Urinary bladder (tissue), 4 donors: ENCODE results near the gene CD8A. TPM values are rescaled to one million over a fixed set of nuclear protein-coding genes. Genes with fewer than 3 reads are reported as not detected.

ENCODE experiments used
- DNase-seq: peaks from one replicate; pipeline ENCODE4 v3.0.0-alpha.2; 2015; ENCODE audit errors: extremely low spot score
- H3K27ac ChIP-seq: one replicate; pipeline ENCODE4 v1.5.1; 2013; ENCODE audit warnings: low read depth, mild to moderate bottlenecking, moderate library complexity
- H3K36me3 ChIP-seq: one replicate; pipeline ENCODE4 v1.6.1; 2013; ENCODE audit warnings: mild to moderate bottlenecking, moderate library complexity; ENCODE audit not compliant: insufficient read depth
- H3K4me1 ChIP-seq: one replicate; pipeline ENCODE4 v1.6.1; 2013; ENCODE audit warnings: mild to moderate bottlenecking, moderate library complexity; ENCODE audit not compliant: insufficient read depth
- H3K4me3 ChIP-seq: one replicate; pipeline ENCODE4 v1.5.1; 2013; ENCODE audit warnings: low read depth, low read length
- WGBS: extraction: QIAGEN DNeasy Blood & Tissue Kit; methylation state at CpG from one replicate; pipeline ENCODE4 v1.1.7; 2013; 5-methylcytosine and 5-hydroxymethylcytosine counted together
- polyA plus RNA-seq: library from polyadenylated mRNA; stranded (reverse); fragments of 200-250 nt; gene quantifications from one replicate; pipeline ENCODE4 v1.2.3, GENCODE V29; 2013
- total RNA-seq: library from RNA; depleted of rRNA; stranded (reverse); fragments of >200 nt; gene quantifications from one replicate; pipeline ENCODE4 v1.2.3, GENCODE V29; 2014
- donor health status: healthy with polysubstance abuse.
- donor health status: healthy.

Gene CD8A
- total and polyA plus RNA-seq, 2 donors = 2.1 TPM; not detected in 1

GRCh38 chr2:86794861-86795260 lies 4.1 kb upstream of the CD8A start:
- H3K36me3 ChIP-seq = no peaks in the 10 kb centered on the region

GRCh38 chr2:86793752-86794151 lies 3.0 kb upstream of the CD8A start:
- 78% methylated on average over 4 of the region's 4 CpGs for WGBS
- no peak for DNase-seq

More at GRCh38 chr2:86794861-86795260, 4.1 kb upstream of the CD8A start:
- no peak for DNase-seq
- no peak overlapping the region for H3K4me3 ChIP-seq
- WGBS = 79% methylated on average over 2 of the region's 2 CpGs
- no peak overlapping the region for H3K27ac ChIP-seq
- no peaks in the 10 kb centered on the region for H3K4me1 ChIP-seq

GRCh38 chr2:86791573-86791972 lies 860 bp upstream of the CD8A start:
- WGBS = 54% methylated on average over 7 of the region's 7 CpGs
- no peak for DNase-seq
- Histone ChIP-seq H3K27ac (no peak overlapping the region), H3K4me3 (peak overlapping the region; percentile 33), H3K36me3 (no peaks in the 10 kb centered on the region), H3K4me1 (no peaks in the 10 kb centered on the region)

More at GRCh38 chr2:86793752-86794151, 3.0 kb upstream of the CD8A start:
- H3K27ac ChIP-seq = no peak overlapping the region
- no peak overlapping the region for H3K4me3 ChIP-seq
- H3K4me1 ChIP-seq = no peaks in the 10 kb centered on the region
- H3K36me3 ChIP-seq = no peaks in the 10 kb centered on the region

GRCh38 chr2:86790134-86790675 lies 508 bp downstream of the CD8A start:
- no peak for DNase-seq
- H3K27ac ChIP-seq = no peak overlapping the region
- H3K4me3 ChIP-seq = peak overlapping the region; percentile 33
- WGBS = 5% methylated on average over 40 of the region's 40 CpGs
- H3K36me3 ChIP-seq = no peaks in the 10 kb centered on the region
- no peaks in the 10 kb centered on the region for H3K4me1 ChIP-seq

- Histone ChIP-seq H3K27ac (no peak overlapping the region), H3K4me1 (no peaks in the 10 kb centered on the region), H3K36me3 (no peaks in the 10 kb centered on the region), H3K4me3 (peak overlapping the region; percentile 33)
- no peak for DNase-seq
- WGBS = 7% methylated on average over 40 of the region's 40 CpGs
Measured at GRCh38 chr2:86789687-86790133, 1.0 kb downstream of the CD8A start.

- WGBS = 7% methylated on average over 64 of the region's 64 CpGs
- no peaks in the 10 kb centered on the region for H3K36me3 ChIP-seq
- no peak overlapping the region for H3K27ac ChIP-seq
- peak overlapping the region; percentile 33 for H3K4me3 ChIP-seq
- no peak for DNase-seq
- H3K4me1 ChIP-seq = no peaks in the 10 kb centered on the region
Measured at GRCh38 chr2:86788881-86789686, 1.6 kb downstream of the CD8A start.

- no peak overlapping the region for H3K27ac ChIP-seq
- 45% methylated on average over 7 of the region's 7 CpGs for WGBS
- H3K4me3 ChIP-seq = no peak overlapping the region
- no peaks in the 10 kb centered on the region for H3K4me1 ChIP-seq
- DNase-seq = no peak
- H3K36me3 ChIP-seq = no peaks in the 10 kb centered on the region
Measured at GRCh38 chr2:86788165-86788564, 2.5 kb downstream of the CD8A start.

GRCh38 chr2:86787736-86788135 lies 3.0 kb downstream of the CD8A start:
- no peaks in the 10 kb centered on the region for H3K4me1 ChIP-seq
- H3K36me3 ChIP-seq = no peaks in the 10 kb centered on the region
- 3% methylated on average over 2 of the region's 2 CpGs for WGBS
- no peak for DNase-seq
- H3K4me3 ChIP-seq = no peak overlapping the region
- no peak overlapping the region for H3K27ac ChIP-seq

GRCh38 chr2:86786001-86786536 lies 4.6 kb downstream of the CD8A start:
- Histone ChIP-seq H3K4me3 (no peak overlapping the region), H3K36me3 (no peaks in the 10 kb centered on the region), H3K27ac (no peak overlapping the region), H3K4me1 (no peaks in the 10 kb centered on the region)
- WGBS = 60% methylated on average over 10 of the region's 10 CpGs
- no peak for DNase-seq

- Histone ChIP-seq H3K36me3 (no peaks in the 10 kb centered on the region), H3K4me3 (no peak overlapping the region), H3K27ac (no peak overlapping the region), H3K4me1 (no peaks in the 10 kb centered on the region)
- 89% methylated on average over 9 of the region's 9 CpGs for WGBS
- no peak for DNase-seq
Measured at GRCh38 chr2:86785456-86785855, 5.3 kb downstream of the CD8A start.

- Histone ChIP-seq H3K4me3 (no peak overlapping the region), H3K36me3 (no peaks in the 10 kb centered on the region), H3K27ac (no peak overlapping the region), H3K4me1 (no peaks in the 10 kb centered on the region)
- WGBS = 75% methylated on average over 8 of the region's 8 CpGs
- DNase-seq = no peak
Measured at GRCh38 chr2:86783615-86784339, 6.9 kb downstream of the CD8A start.

GRCh38 chr2:86782748-86783147 lies 8.0 kb downstream of the CD8A start:
- Histone ChIP-seq H3K36me3 (no peaks in the 10 kb centered on the region), H3K27ac (no peak overlapping the region), H3K4me3 (no peak overlapping the region), H3K4me1 (no peaks in the 10 kb centered on the region)
- WGBS = 85% methylated on average over 7 of the region's 7 CpGs
- no peak for DNase-seq

GRCh38 chr2:86781363-86781762 lies 9.3 kb downstream of the CD8A start:
- DNase-seq = no peak
- Histone ChIP-seq H3K27ac (no peak overlapping the region), H3K4me1 (no peaks in the 10 kb centered on the region), H3K4me3 (no peak overlapping the region), H3K36me3 (no peaks in the 10 kb centered on the region)
- WGBS = 75% methylated on average over 9 of the region's 9 CpGs
